Ecto neural progenitor cell (in vitro differentiated cells): Measurements from ENCODE around the gene TNIK.

Source experiments
- DNase-seq: peaks from one replicate; pipeline ENCODE4 v3.0.0-alpha.2; 2018; ENCODE audit warnings: low spot score

TNIK gene

DNA sequence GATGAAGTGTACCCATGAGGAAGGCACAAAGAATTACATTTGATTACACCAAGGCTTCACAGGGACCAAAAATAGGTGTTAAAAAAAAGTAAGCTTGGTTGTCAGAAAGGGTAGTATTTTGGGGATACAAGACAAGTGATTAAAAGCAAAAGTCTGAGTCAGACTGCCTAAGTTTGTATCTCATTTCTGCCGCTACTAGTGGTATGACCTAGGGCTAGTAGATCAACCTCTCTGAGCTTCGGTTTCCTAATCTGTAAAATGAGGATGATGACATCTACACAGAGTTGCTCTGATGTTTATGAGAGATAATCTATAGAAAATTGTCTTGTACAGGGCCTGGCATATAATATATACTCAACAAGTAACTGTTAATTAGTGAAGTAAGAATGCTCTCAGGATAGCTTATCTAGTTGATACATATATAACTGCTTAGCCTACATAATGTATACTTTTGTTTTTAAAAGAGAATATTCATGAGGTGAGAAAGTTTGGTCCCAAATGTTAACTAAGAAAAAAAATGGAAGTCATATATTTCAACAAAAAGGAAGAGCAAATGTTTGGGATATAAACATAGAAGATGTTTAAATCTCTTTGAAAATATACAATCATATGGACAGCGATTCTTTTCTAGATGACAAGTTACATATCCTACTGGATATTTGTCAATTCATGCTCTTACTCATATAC lies 270.7 kb downstream of the TNIK start:
- no peak for DNase-seq

DNA sequence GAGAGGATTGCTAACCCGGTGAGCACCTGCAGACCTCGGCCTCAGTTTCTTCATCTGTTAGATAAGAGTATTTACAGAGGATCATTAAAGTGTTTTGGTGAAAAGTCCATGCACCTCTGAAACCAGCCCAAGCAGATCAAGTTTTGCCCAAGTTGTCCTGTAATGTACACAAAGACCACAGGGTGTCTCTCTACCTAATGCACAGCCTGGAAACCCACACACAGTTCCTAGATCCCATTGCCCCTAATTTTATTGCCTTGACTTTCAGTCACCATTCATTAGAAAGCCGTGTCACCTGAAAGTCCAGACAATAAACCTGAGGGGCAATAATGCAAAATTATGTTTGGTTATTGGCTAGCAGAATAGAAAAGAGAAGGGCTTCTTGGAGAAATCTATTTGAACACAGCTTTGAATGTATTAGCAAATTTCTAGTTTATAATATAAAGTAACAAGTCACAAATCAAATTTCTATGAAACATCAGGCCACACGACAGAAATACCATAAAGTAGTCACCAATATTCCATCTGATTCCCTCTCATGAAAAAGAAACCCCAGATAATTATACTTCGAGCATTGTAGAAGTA lies 272.4 kb downstream of the TNIK start:
- no peak for DNase-seq

GRCh38 chr3:171186817-171187500 lies 273.2 kb downstream of the TNIK start:
- DNase-seq = no peak

- DNase-seq = no peak
Observed at GRCh38 chr3:171186383-171186782, 273.8 kb downstream of the TNIK start.

DNA sequence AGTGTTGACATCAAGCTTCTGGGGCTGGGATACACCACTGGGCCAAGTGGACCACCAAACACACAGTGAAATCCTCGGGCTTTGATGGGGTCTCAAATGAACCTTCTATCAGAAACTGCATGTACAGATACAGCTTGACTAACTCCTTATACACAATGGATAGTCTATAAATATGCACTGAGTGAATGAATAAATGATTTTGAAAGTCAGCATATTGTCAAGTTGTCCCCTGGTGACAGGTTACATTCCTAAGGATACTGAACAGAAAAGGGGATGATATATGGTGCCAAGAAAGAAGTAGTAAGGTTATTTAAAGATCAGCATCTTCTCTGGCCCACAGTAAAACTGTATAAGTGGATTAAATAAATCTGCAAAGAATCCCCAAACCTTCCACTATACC lies 274.2 kb downstream of the TNIK start:
- no peak for DNase-seq

DNA sequence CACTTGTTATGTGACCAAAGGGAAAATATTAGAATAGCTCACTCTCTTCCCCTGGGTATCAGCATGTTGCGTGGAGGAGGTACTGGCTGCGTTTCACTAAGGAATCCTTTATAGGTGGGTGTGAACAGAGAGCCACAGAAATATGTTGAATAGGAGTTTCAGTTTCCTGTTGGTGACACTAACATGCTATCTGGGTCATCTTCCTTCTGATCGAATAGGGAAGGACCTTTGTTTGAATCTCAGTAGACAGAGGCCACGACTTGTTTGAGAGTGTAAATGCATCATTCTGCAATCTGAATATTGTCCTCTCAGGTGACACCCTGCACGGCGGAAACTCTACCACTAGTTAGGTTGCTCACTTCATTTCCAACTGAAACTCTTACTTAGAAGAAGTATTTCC lies 275.8 kb downstream of the TNIK start:
- no peak for DNase-seq

- no peak for DNase-seq
Observed at GRCh38 chr3:171183042-171183441, 277.2 kb downstream of the TNIK start.

DNA sequence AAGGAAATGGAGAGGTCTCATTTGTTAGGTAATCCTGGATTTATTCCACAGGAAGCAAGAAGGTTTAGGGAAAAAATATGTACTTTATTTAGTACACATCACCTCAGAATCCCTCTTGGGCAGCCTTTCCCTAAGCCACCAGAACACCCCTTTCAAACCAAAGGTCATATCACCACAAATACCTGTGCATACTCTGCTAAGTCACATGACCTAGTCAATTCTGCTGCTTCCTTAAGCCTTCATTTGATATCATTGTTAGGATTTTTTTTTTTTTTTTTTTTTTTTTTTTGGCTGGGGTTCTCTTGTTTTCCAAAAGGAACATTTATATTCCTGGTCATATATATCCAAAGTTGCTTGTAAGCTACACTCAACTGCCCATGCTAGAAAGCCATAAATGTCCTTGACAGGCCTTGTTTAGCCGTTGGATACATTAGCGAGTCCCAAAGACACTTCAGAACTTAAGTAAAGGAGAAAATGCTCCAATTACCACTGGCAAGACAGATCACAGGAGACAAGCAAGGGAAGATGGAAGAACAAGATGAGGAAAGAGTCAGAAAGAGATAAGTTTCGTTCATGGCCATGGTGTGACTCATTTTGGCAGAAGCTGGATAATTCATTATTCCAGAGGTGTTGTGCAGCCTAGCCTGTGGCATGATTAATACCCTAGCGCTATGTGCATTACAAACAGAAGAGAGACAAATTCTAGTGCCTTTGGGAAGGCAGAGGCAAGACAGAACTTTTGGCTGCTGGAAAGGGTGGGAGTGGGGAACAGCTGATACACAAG lies 278.1 kb downstream of the TNIK start:
- no peak for DNase-seq

DNA sequence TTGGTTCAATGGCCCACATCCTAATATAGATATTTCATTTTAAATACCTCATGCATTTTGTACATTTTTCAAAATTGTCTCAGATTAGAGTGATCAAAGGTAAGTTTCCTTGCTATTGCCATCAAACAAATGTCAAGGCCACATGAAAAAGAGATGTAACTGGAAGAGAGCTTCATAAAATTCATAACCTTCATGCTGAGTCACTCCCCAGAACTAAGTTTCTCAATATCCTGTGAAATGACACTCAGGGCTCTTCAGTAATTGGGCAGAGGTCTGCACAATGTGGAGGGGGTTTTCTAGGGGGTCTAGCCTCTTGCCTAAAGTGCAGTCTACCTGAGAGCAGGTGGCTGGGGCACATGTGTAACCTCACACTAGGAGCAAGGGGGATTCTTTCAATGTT lies 281.5 kb downstream of the TNIK start:
- no peak for DNase-seq

DNA sequence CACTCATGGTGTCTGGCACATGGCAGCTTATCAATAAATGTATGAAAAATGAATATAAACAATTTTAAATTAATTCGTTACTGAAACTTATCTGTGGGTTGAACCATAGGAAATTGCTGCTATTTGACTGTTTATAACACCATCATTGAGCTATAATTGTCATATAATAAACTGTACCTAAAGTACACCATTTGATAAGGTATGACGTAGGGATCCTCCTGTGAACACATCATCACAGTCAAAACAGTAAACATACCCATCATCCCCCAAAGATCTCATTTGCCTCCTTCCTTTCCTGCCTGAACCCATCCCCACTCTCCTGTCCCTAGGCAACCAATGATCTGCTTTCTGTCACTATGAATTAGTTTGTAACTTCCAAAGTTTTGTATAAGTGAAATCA lies 282.7 kb downstream of the TNIK start:
- no peak for DNase-seq

DNA sequence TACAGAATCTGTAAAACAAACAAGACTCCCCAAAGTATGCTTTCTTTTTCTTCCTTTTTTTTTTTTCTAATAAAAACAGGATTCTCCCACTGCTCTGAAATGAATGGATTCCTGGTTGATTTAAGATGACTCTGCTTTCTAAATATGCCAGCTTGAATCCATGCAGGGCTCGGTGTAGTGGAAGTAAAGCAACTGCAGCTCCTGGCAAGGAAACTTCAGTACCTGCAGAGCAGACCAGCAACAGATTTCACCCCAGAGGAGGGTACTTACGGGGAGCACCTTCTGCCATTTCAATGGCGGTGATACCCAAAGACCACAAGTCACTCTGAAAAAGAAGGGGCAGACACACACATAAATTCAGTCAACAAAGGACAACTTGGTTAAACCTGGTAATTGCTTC lies 283.1 kb downstream of the TNIK start:
- DNase-seq = no peak

- DNase-seq = no peak
Observed at GRCh38 chr3:171176244-171176933, 283.8 kb downstream of the TNIK start.

GRCh38 chr3:171175741-171176234 lies 284.4 kb downstream of the TNIK start:
- no peak for DNase-seq

GRCh38 chr3:171173736-171174135 lies 286.5 kb downstream of the TNIK start:
- no peak for DNase-seq

DNA sequence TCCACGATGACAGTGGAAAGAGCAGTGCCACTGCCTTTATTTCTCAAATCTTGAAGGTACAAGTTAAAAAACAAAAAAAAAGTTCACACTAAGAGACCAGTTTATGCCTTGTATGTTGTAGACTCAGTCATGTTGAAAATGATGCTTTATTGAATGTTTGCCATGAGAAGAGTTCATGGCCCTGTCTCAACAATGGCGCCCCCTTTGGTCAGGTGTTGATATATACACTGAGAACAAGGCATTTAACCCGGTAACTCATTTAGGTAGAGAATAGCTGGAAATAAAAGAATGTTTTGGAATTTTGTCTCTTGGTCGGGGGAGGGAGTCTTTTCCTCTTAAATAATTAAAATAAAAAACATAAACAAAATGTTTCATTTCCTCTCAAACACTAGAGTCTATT lies 288.1 kb downstream of the TNIK start:
- no peak for DNase-seq

DNA sequence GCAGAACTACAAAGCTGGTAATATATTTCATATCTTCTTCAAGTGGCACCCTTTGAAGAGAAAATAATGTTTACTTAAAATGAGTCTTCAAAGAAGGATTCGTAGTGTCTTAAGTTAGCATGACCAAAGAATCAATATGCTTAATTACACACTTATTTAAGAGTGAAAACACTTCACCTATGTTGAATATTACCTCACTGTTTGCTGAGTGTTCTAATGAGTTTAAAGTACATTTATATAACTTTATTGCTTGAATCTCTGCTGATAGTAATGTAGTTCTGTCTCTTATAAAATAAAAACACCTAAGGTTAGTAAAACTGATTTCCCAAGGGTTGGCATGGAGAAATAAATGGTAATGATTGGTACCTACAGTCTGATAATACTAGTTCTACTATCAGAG lies 290.3 kb downstream of the TNIK start:
- DNase-seq = no peak

GRCh38 chr3:171169443-171169842 lies 290.8 kb downstream of the TNIK start:
- DNase-seq = no peak

GRCh38 chr3:171168551-171168950 lies 291.7 kb downstream of the TNIK start:
- DNase-seq = no peak

- no peak for DNase-seq
Observed at GRCh38 chr3:171168086-171168485, 292.1 kb downstream of the TNIK start.

GRCh38 chr3:171165983-171166382 lies 294.2 kb downstream of the TNIK start:
- DNase-seq = no peak

DNA sequence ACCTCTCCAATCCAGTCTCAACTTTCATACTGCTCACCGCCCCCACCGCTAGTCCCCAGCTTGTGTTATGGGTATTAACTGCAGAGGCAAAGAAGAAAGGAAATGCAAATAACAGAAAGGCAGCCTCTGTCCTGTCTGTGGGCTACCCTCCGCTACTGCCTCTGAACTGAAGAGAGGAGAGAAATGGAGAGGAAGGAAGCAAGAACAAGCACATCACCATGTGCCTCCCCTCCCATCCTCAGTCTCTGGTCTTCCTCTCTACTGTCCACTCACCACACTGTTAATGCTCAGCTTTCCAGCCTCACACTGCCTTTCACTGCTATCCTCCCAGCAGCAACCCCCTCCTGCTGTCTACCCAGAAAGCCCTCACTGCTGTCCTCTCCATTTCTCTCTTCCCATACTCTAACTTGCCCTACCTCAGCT lies 294.7 kb downstream of the TNIK start:
- DNase-seq = no peak

- no peak for DNase-seq
Observed at GRCh38 chr3:171164067-171164465, 296.1 kb downstream of the TNIK start.
